Stimulated activated CD4-positive, alpha-beta T cell treated with anti-CD3 and anti-CD28 coated beads, TNF-alpha, amount 100 ng/mL, for 4 hours (primary cell): ENCODE data around the gene ANKRD27.

Source experiments
- DNase-seq, 3 experiments: peaks; one replicate each; pipeline ENCODE4 v3.0.0-alpha.2; 2020; ENCODE audit warnings: low read depth in 3 of 3

The ANKRD27 gene

DNA sequence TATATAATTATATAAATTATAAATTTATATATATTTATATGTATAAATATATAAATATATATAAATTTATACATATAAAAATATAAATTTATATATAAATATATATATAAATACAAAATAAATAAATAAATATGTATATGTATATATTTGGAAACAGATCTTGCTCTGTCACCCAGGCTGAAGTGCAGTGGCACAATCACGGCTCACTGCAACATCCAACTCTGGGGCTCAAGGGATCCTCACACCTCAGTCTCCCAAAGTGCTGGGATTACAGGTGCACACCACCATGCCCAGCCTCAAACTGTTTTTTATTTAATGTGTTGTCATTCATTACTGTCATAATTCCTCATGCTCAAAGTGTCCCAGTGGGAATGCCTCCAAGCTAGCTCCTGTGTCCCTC, 119.2 kb downstream of the ANKRD27 start:
- DNase-seq: no peak

- DNase-seq: no peak
Measured at GRCh38 chr19:32550666-32551065, 124.3 kb downstream of the ANKRD27 start.
